Thyroid gland (tissue), 4 donors: ENCODE results near the gene CEACAM6.

Source experiments
- CTCF ChIP-seq, 6 experiments: fragments of 200-600 bp in 3 of 6; fragments of 450-650 bp in 3 of 6; sonication (generic) in 3 of 6; IDR thresholded peaks; one replicate each; pipeline ENCODE4 v1.5.1; 2016 to 2019; ENCODE audit warnings: antibody characterized with exemption in 6 of 6, mild to moderate bottlenecking in 2 of 6, inconsistent platforms in 1 of 6, moderate library complexity in 1 of 6
- POLR2A ChIP-seq, 2 donors: fragments of 450-650 bp; IDR thresholded peaks; one replicate each; pipeline ENCODE4 v1.6.1; 2017; ENCODE audit warnings: antibody characterized with exemption in 2 of 2, mild to moderate bottlenecking in 2 of 2, moderate library complexity in 1 of 2

- TF ChIP-seq CTCF (IDR thresholded peaks at IDR 0.05): no peak
- no peak for TF ChIP-seq POLR2A (IDR thresholded peaks at IDR 0.05)
Measured at GRCh38 chr19:41783612-41784011, 28.3 kb downstream of the CEACAM6 start.
